Measurements from ENCODE around the gene DNASE2.

DNASE2 gene

GRCh38 chr19:12843999-12844732 lies 37.1 kb downstream of the DNASE2 start:
- TF ChIP-seq MAX (IDR thresholded peaks at IDR 0.05) (no peak), NFIC (IDR thresholded peaks at IDR 0.05) (no peak), TCF12 (IDR thresholded peaks at IDR 0.05; ENCODE audit: low read depth) (no peak), EP300 (IDR thresholded peaks at IDR 0.05; ENCODE audit: borderline replicate concordance) (no peak), CEBPB (IDR thresholded peaks at IDR 0.05) (no peak), TAF1 (IDR thresholded peaks at IDR 0.05; ENCODE audit: low read depth) (no peak), RAD21 (IDR thresholded peaks at IDR 0.05; ENCODE audit: low read depth) (no peak), CREB1 (IDR thresholded peaks at IDR 0.05; ENCODE audit: low read depth) (no peak), YY1 (IDR thresholded peaks at IDR 0.05; ENCODE audit: low read depth) (no peak), TEAD4 (IDR thresholded peaks at IDR 0.05) (no peak), ZBTB7A (IDR thresholded peaks at IDR 0.05; ENCODE audit: low read depth) (no peak), REST (IDR thresholded peaks at IDR 0.05; ENCODE audit: low read depth) (no peak), EGR1 (IDR thresholded peaks at IDR 0.05) (no peak), FOXM1 (IDR thresholded peaks at IDR 0.05; ENCODE audit: borderline replicate concordance, low read depth) (no peak)
- TF ChIP-seq, protein P1, sequence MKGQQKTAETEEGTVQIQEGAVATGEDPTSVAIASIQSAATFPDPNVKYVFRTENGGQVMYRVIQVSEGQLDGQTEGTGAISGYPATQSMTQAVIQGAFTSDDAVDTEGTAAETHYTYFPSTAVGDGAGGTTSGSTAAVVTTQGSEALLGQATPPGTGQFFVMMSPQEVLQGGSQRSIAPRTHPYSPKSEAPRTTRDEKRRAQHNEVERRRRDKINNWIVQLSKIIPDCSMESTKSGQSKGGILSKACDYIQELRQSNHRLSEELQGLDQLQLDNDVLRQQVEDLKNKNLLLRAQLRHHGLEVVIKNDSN (IDR thresholded peaks at IDR 0.05), result no peak

GRCh38 chr19:12843328-12843727 lies 37.9 kb downstream of the DNASE2 start:
- no peak for TF ChIP-seq EP300 (IDR thresholded peaks at IDR 0.05; ENCODE audit: borderline replicate concordance)
- TF ChIP-seq REST (IDR thresholded peaks at IDR 0.05; ENCODE audit: low read depth), result no peak
- TF ChIP-seq, protein P1 (IDR thresholded peaks at IDR 0.05), result no peak

GRCh38 chr19:12842511-12842910 lies 38.7 kb downstream of the DNASE2 start:
- TF ChIP-seq MAX (IDR thresholded peaks at IDR 0.05), result no peak
- no peak for TF ChIP-seq NFIC (IDR thresholded peaks at IDR 0.05)
- no peak for TF ChIP-seq REST (IDR thresholded peaks at IDR 0.05; ENCODE audit: low read depth)
- TF ChIP-seq FOXM1 (IDR thresholded peaks at IDR 0.05; ENCODE audit: borderline replicate concordance, low read depth), result no peak
- TF ChIP-seq CREB1 (IDR thresholded peaks at IDR 0.05; ENCODE audit: low read depth), result no peak
- no peak for TF ChIP-seq TCF12 (IDR thresholded peaks at IDR 0.05; ENCODE audit: low read depth)
- no peak for TF ChIP-seq YY1 (IDR thresholded peaks at IDR 0.05; ENCODE audit: low read depth)
- TF ChIP-seq TAF1 (IDR thresholded peaks at IDR 0.05; ENCODE audit: low read depth), result no peak
- no peak for TF ChIP-seq EGR1 (IDR thresholded peaks at IDR 0.05)

DNA sequence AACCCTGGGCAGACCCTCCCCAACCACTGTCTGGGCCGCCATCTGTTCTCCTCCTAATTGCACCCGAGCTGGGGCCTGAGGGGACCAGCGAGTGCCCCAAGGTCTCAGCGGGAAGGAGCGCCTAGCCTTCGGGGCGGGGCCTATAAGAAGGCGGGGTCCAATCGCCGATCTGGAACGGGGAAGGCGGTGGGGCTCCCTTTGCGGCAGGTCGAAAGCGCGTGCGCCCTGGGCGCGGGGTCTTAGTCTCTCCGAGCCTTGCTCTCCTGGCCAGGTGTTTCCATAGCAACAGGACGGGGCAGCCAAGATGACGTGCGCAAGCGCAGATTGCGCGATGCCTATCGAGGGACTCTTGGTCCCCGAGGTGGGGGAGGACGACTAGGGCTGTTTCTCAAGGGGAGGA lies 40.2 kb downstream of the DNASE2 start:
- 0 out of 2 replicates have a peak, but pooled peaks have one; percentile 9 for TF ChIP-seq MAX (IDR thresholded peaks at IDR 0.05)
- TF ChIP-seq EGR1 (IDR thresholded peaks at IDR 0.05), result no peak
